IPS-18a (cell line): ENCODE measurements around the gene DKK2.
A peak's percentile ranks its signal among the peaks of the same experiment; 100 is the strongest.

Experiments used
- H3K27ac ChIP-seq: one replicate; pipeline ENCODE4 v1.5.1; 2013; ENCODE audit warnings: low read length
- H3K27me3 ChIP-seq: one replicate; pipeline ENCODE4 v1.6.1; 2013; ENCODE audit warnings: mild to moderate bottlenecking, low read length; ENCODE audit not compliant: control insufficient read depth, insufficient read depth
- H3K36me3 ChIP-seq: one replicate; pipeline ENCODE4 v1.6.1; 2013; ENCODE audit warnings: low read depth, low read length; ENCODE audit not compliant: control insufficient read depth
- H3K4me1 ChIP-seq: one replicate; pipeline ENCODE4 v1.6.1; 2013; ENCODE audit warnings: low read depth, low read length; ENCODE audit not compliant: control insufficient read depth
- H3K4me3 ChIP-seq: one replicate; pipeline ENCODE4 v1.5.1; 2013; ENCODE audit warnings: low read length
- H3K9ac ChIP-seq: one replicate; pipeline ENCODE4 v1.6.1; 2013; ENCODE audit warnings: mild to moderate bottlenecking, low read length, moderate library complexity
- H3K9me3 ChIP-seq: one replicate; pipeline ENCODE4 v1.6.1; 2013; ENCODE audit warnings: low read depth, low read length; ENCODE audit not compliant: control insufficient read depth

Gene DKK2

GRCh38 chr4:107009196-107009968 is 26.7 kb downstream of the DKK2 start:
- H3K4me1 ChIP-seq = no peaks in the 10 kb centered on the region
- H3K4me3 ChIP-seq = no peak overlapping the region
- no peaks in the 10 kb centered on the region for H3K36me3 ChIP-seq
- no peak overlapping the region for H3K27ac ChIP-seq
- H3K27me3 ChIP-seq = no peaks in the 10 kb centered on the region
- no peak overlapping the region for H3K9ac ChIP-seq
- no peaks in the 10 kb centered on the region for H3K9me3 ChIP-seq

DNA sequence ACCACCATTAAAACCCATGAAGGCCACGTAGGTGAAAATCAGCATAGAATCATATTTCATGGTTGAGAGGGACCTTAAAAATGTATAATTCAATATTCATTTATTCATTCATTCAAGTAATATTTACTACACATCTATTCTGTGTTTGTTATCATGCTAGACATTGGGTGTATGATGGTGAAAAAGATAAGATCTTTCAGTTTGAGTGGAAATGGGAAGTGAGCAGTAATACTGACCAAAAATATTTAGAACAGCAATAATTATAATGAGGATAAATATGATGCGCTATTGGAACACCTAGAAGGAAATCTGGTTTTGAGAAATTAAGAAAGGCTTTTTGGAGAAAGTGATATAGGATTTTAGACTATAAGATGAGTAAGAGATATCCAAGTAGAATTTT is 28.0 kb downstream of the DKK2 start:
- no peak overlapping the region for H3K9ac ChIP-seq
- H3K4me3 ChIP-seq = no peak overlapping the region
- H3K4me1 ChIP-seq = no peaks in the 10 kb centered on the region
- no peaks in the 10 kb centered on the region for H3K9me3 ChIP-seq
- H3K27ac ChIP-seq = no peak overlapping the region
- no peaks in the 10 kb centered on the region for H3K27me3 ChIP-seq
- H3K36me3 ChIP-seq = no peaks in the 10 kb centered on the region

DNA sequence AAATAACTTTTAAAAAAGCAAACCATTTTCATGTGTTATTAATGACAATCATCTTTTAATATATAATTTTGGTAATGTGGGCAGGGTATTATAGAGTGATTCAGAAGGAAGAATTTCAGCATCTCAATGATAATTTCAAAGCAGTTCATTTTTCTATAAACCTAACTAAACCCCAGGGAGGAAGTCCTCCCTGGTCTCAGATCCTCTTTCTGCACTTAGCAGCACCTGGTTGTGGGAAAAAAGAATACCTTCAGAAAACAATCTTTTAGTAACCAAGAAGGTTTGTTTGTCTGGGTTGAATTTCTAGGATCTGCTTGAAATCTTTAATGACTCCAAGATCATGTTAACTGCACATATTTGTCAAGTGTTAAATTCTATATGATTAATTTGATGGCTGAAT is 29.9 kb downstream of the DKK2 start:
- Histone ChIP-seq H3K4me1 (no peaks in the 10 kb centered on the region), H3K27ac (no peak overlapping the region), H3K27me3 (no peaks in the 10 kb centered on the region), H3K9ac (no peak overlapping the region), H3K9me3 (no peaks in the 10 kb centered on the region), H3K36me3 (no peaks in the 10 kb centered on the region), H3K4me3 (no peak overlapping the region)

GRCh38 chr4:106996490-106996889 is 39.6 kb downstream of the DKK2 start:
- H3K27ac ChIP-seq = no peak overlapping the region
- no peaks in the 10 kb centered on the region for H3K9me3 ChIP-seq
- no peak overlapping the region for H3K4me3 ChIP-seq
- H3K36me3 ChIP-seq = no peaks in the 10 kb centered on the region
- H3K9ac ChIP-seq = no peak overlapping the region
- H3K27me3 ChIP-seq = no peaks in the 10 kb centered on the region
- peaks cover 4% of the 10 kb centered on the region for H3K4me1 ChIP-seq

- H3K36me3 ChIP-seq = no peaks in the 10 kb centered on the region
- H3K27me3 ChIP-seq = no peaks in the 10 kb centered on the region
- H3K4me3 ChIP-seq = no peak overlapping the region
- H3K9ac ChIP-seq = no peak overlapping the region
- H3K27ac ChIP-seq = no peak overlapping the region
- peaks cover 4% of the 10 kb centered on the region for H3K4me1 ChIP-seq
- H3K9me3 ChIP-seq = no peaks in the 10 kb centered on the region
These were observed 42.3 kb downstream of the DKK2 start for GRCh38 chr4:106993827-106994226.

DNA sequence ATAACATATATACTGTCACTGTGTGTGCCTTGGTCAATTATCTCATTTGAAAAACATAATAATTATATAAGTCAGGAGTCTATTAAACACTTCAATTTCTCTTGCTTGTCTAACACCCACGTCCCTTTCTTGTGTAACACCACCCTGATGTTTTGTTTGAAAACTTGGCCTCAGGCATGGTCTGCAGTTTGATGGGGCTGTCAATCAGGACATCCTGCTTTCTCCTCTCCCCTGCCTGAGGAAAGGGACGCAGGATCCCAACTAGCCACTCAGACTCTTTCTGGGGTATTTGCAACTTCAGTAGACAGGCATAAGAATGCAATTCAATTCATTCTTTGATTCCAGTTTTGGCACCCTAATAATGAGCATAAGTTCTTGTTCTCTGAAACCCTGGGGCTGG is 48.8 kb downstream of the DKK2 start:
- no peak overlapping the region for H3K9ac ChIP-seq
- no peaks in the 10 kb centered on the region for H3K36me3 ChIP-seq
- H3K27ac ChIP-seq = no peak overlapping the region
- peaks cover 4% of the 10 kb centered on the region for H3K4me1 ChIP-seq
- no peak overlapping the region for H3K4me3 ChIP-seq
- H3K9me3 ChIP-seq = no peaks in the 10 kb centered on the region
- no peaks in the 10 kb centered on the region for H3K27me3 ChIP-seq

DNA sequence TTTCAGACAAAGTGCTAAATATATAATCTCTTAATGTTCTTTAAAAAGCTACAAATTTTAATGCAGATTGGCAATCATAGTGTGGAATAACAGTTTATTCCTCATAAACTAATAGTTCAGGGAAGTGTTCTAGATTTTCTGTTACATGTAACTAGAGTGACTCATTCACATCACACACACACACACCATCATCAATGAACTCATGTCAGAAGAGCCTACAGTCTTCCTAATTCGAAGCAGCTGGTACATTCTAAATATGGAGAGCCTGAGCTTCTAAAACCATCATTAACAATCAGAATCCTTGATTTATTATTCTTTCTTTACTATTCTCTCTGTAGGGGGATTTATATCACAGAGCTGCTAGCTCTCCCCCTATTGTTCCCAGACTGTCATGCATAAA is 49.6 kb downstream of the DKK2 start:
- H3K4me1 ChIP-seq = peaks cover 13% of the 10 kb centered on the region

DNA sequence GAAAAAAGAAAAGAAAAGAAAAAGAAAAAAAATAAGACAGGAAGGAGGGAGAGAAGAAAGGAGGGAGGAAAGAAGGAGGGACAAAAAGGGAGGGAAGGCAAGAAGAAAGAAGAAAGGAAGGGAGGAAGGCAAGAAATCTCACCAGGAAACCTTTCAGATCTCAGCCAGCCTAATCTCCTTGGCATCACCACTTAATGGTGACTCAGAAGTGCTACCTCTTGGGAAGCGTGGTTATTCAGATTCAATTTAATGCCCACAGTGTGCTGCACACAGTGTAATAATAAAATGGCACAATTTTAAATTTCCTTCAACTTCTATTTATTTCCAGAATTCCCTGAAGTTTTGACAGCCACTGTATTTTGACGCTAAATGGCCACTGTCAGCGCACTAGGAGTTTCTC is 50.3 kb downstream of the DKK2 start:
- no peak overlapping the region for H3K4me3 ChIP-seq
- no peak overlapping the region for H3K9ac ChIP-seq
- no peaks in the 10 kb centered on the region for H3K36me3 ChIP-seq
- no peaks in the 10 kb centered on the region for H3K27me3 ChIP-seq
- no peaks in the 10 kb centered on the region for H3K9me3 ChIP-seq
- no peak overlapping the region for H3K27ac ChIP-seq
- H3K4me1 ChIP-seq = peaks cover 16% of the 10 kb centered on the region

More for the DNA sequence above, 49.6 kb downstream of the DKK2 start:
- Histone ChIP-seq H3K9ac (no peak overlapping the region), H3K27ac (no peak overlapping the region), H3K9me3 (no peaks in the 10 kb centered on the region), H3K27me3 (no peaks in the 10 kb centered on the region), H3K36me3 (no peaks in the 10 kb centered on the region), H3K4me3 (no peak overlapping the region)

DNA sequence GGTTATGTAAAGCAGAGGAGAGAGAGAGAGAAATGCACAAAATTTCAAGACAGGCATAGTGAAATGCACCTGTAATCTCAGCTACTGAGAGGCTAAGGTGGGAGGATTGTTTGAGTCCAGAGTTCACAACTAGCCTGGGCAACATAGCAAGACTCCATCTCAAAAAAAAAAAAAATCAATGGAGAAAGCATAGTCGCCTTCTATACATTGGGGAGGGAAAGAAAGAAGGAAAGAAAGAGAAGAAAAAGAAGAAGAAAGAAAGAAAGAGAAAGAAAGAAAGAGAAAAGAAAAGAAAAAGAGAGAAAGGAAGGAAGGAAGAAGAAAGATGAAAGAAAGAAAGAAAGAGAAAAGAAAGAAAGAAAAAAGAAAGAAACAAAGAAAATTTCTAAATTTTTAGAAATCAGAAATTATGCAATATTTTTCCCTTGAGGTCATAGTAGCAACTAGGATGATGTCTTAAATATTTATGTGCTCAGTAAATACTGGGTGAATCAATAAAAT is 53.4 kb downstream of the DKK2 start:
- Histone ChIP-seq H3K4me3 (no peak overlapping the region), H3K9ac (no peak overlapping the region)

GRCh38 chr4:106981431-106981830 is 54.7 kb downstream of the DKK2 start:
- no peak overlapping the region for H3K9ac ChIP-seq
- no peak overlapping the region for H3K27ac ChIP-seq
- peak overlapping the region; percentile 27 for H3K4me3 ChIP-seq

More for the DNA sequence above, 53.4 kb downstream of the DKK2 start:
- no peaks in the 10 kb centered on the region for H3K36me3 ChIP-seq
- peaks cover 21% of the 10 kb centered on the region for H3K4me1 ChIP-seq
- H3K27me3 ChIP-seq = no peaks in the 10 kb centered on the region
- no peak overlapping the region for H3K27ac ChIP-seq
- H3K9me3 ChIP-seq = no peaks in the 10 kb centered on the region

DNA sequence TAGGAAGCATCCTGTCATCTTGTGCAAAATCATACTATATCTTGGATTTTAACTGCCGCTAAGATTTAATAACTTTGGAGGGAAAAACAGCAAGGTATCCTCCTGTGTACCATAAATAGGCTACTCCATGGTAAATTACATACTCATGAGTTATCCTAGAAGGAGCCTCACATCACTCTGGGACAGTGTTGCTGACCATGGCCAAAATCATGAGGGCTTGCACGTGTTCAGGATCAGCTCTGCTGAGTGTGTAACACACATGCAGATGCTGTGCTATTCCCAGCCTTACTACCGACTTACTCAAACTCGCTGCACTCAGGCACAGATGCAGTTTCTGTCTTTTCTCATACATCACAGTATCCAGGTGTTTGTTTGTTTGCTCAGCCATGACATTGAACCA is 56.6 kb downstream of the DKK2 start:
- H3K27ac ChIP-seq = no peak overlapping the region
- no peaks in the 10 kb centered on the region for H3K27me3 ChIP-seq
- no peak overlapping the region for H3K4me3 ChIP-seq
- no peaks in the 10 kb centered on the region for H3K36me3 ChIP-seq
- no peak overlapping the region for H3K9ac ChIP-seq
- H3K9me3 ChIP-seq = no peaks in the 10 kb centered on the region
- peaks cover 18% of the 10 kb centered on the region for H3K4me1 ChIP-seq

More at GRCh38 chr4:106981431-106981830, 54.7 kb downstream of the DKK2 start:
- H3K4me1 ChIP-seq = peaks cover 21% of the 10 kb centered on the region
- no peaks in the 10 kb centered on the region for H3K9me3 ChIP-seq
- H3K27me3 ChIP-seq = no peaks in the 10 kb centered on the region
- no peaks in the 10 kb centered on the region for H3K36me3 ChIP-seq
